Activated naive CD4-positive, alpha-beta T cell treated with anti-CD3 and anti-CD28 coated beads, Interleukin-2, amount 50 U/mL, for 24 hours (primary cell): ENCODE measurements around the gene PDXK.

Experiments used
- H3K27ac Mint-ChIP-seq: one replicate; pipeline ENCODE4 v1.8.0; 2021; ENCODE audit warnings: mild to moderate bottlenecking, mixed read lengths
- H3K27me3 Mint-ChIP-seq: one replicate; pipeline ENCODE4 v1.8.0; 2021; ENCODE audit warnings: mixed read lengths
- H3K36me3 Mint-ChIP-seq: one replicate; pipeline ENCODE4 v1.8.0; 2021; ENCODE audit warnings: mixed read lengths
- H3K4me1 Mint-ChIP-seq: one replicate; pipeline ENCODE4 v1.8.0; 2021; ENCODE audit warnings: mixed read lengths
- H3K4me3 Mint-ChIP-seq: one replicate; pipeline ENCODE4 v1.8.0; 2021; ENCODE audit warnings: mild to moderate bottlenecking, mixed read lengths
- H3K9me3 Mint-ChIP-seq: one replicate; pipeline ENCODE4 v1.8.0; 2021; ENCODE audit warnings: mixed read lengths

Gene PDXK

GRCh38 chr21:43772425-43772821, 53.5 kb downstream of the PDXK start:
- Mint-ChIP-seq H3K4me1 (peaks cover 18% of the 10 kb centered on the region), H3K27ac (no peak overlapping the region), H3K4me3 (no peak overlapping the region), H3K36me3 (peaks cover 3% of the 10 kb centered on the region), H3K9me3 (no peaks in the 10 kb centered on the region), H3K27me3 (no peaks in the 10 kb centered on the region)

GRCh38 chr21:43774163-43774562, 55.2 kb downstream of the PDXK start:
- Mint-ChIP-seq H3K9me3 (no peaks in the 10 kb centered on the region), H3K27ac (no peak overlapping the region), H3K36me3 (peaks cover 3% of the 10 kb centered on the region), H3K27me3 (no peaks in the 10 kb centered on the region), H3K4me1 (peaks cover 30% of the 10 kb centered on the region), H3K4me3 (peak overlapping the region; percentile 24)

DNA sequence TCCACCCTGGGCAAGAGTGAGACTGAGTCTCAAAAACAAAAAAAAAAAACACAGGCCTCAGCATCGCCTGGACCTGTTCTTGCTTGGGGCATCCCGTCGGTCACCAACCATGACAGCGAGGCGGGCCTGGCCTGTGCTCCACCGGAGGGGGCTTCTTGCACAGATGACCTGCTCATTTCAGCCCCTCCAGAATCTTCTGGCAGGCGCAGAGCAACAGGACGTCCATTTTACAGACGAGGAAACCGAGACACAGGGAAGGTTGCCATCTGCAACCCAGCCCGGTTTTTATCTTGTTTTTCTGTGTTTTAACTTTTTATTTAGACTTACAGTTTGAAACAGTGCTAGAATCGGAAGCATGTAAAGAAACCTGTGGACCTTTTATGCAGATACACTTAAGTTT, 56.3 kb downstream of the PDXK start:
- H3K27me3 Mint-ChIP-seq, result no peaks in the 10 kb centered on the region
- peaks cover 3% of the 10 kb centered on the region for H3K36me3 Mint-ChIP-seq
- H3K27ac Mint-ChIP-seq, result peak overlapping the region; percentile 65
- peaks cover 33% of the 10 kb centered on the region for H3K4me1 Mint-ChIP-seq
- H3K9me3 Mint-ChIP-seq, result no peaks in the 10 kb centered on the region
- peak overlapping the region; percentile 93 for H3K4me3 Mint-ChIP-seq

DNA sequence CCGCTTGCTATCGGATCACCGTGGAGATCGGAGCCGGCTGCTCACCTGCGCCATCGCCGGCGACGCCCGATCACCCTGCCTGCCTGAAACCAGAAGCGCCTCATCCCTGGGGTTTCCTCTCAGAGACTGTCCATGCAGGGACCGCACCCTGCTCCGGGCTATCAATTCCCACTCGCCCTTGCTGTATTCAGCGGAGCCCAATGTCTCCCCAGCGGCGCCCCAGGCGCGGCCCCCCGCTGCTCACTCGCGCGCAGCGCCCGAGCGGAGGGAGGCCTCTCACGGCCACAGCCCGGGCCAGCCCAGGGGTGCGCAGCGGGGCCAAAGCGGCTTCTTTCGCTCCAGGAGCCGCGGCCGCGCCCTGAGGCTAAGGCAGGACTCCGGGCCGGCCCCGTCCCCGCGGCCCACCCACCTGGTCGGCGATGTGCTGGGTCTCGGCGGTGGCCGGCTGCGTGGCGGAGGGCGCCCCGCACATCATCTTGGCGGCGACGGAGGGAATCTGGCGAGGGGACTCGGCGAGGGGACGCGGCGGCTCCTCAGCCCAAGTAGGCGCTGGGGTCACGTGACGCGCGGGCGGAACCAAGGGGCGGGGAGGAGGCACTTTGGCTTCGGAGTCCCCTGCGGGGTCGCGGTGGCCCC, 57.0 kb downstream of the PDXK start, which contains the start of gene CSTB:
CSTB (minus strand) TSS at position 514 of the 636 bp plus-strand sequence; CDS start at position 475, 39 bp downstream.
- H3K36me3 Mint-ChIP-seq, result peaks cover 3% of the 10 kb centered on the region
- H3K4me3 Mint-ChIP-seq, result peak within 1 kb of the TSS; percentile 93
- no peaks in the 10 kb centered on the region for H3K9me3 Mint-ChIP-seq
- H3K27me3 Mint-ChIP-seq, result no peaks in the 10 kb centered on the region
- H3K4me1 Mint-ChIP-seq, result peaks cover 33% of the 10 kb centered on the region
- peak within 1 kb of the TSS; percentile 72 for H3K27ac Mint-ChIP-seq

DNA sequence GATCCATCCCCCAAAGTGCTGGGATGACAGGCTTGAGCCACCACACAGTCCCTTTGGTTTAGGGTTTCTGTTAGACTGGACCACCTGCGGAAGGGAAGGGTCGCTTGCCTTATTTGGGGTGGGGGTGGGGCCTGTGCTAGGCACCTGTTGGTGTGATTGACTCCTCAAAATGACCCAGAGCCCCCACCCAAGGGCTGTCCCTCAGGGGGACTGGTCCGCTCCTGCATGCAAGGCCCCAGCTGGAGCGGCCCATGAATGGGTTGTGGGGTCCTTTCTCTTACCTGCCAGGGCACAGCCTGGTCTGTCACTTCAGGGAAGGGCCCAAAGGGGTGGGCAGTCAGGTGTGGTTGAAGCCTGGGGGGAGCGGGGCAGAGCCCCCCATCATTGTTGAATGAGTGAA, 59.0 kb downstream of the PDXK start:
- Mint-ChIP-seq H3K4me3 (peak overlapping the region; percentile 84), H3K27me3 (no peaks in the 10 kb centered on the region), H3K36me3 (no peaks in the 10 kb centered on the region), H3K27ac (no peak overlapping the region), H3K4me1 (peaks cover 34% of the 10 kb centered on the region), H3K9me3 (no peaks in the 10 kb centered on the region)

DNA sequence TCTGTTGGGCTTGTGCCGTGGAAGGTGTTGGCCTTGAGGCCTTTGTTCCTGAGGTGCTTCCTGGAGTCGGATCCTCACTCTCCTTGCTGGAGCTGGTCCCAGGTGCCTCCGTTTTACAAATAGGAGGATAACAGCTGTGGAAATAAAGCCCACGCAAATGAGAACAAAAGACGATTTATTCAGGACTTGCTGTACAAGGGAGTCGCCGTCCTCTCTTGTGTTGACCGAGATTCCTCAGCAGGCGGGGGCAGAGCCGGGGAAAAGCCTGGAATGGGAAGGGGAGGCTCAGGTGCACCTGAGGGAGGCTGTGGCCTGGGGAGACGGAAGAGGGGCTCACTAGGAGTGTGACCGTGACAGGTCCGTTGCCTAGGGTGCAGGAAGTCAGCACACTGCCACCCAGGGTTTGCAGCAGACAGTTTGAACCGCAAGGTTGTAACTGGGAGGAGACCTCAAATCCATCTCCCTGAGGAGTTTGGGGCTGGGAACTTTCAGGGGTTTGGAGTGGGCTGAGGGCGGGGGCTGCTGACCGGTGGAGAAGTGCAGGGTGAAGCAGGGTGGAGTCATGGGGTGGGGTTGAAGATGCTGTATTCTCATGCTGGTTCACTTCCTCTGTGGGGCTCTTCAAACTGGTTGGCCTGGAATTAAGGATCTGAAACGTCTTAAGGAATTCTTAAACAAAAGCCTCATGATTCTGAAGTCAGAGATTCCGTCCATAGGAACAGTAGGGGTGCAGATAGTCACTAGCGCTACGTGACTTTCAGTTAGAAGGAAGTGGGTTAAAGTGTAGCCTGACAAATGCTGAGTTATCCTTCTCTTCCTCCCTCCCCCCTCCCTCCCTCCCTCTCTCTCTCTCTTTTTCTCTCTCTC, 59.8 kb downstream of the PDXK start:
- Mint-ChIP-seq H3K4me1 (peaks cover 42% of the 10 kb centered on the region), H3K36me3 (no peaks in the 10 kb centered on the region), H3K27ac (no peak overlapping the region)

GRCh38 chr21:43779660-43780059, 60.7 kb downstream of the PDXK start:
- no peaks in the 10 kb centered on the region for H3K27me3 Mint-ChIP-seq
- no peaks in the 10 kb centered on the region for H3K36me3 Mint-ChIP-seq
- no peaks in the 10 kb centered on the region for H3K9me3 Mint-ChIP-seq
- no peak overlapping the region for H3K4me3 Mint-ChIP-seq
- peaks cover 41% of the 10 kb centered on the region for H3K4me1 Mint-ChIP-seq
- H3K27ac Mint-ChIP-seq, result no peak overlapping the region

More for the DNA sequence above, 59.8 kb downstream of the PDXK start:
- Mint-ChIP-seq H3K9me3 (no peaks in the 10 kb centered on the region), H3K27me3 (no peaks in the 10 kb centered on the region), H3K4me3 (peak overlapping the region; percentile 33)

- Mint-ChIP-seq H3K9me3 (no peaks in the 10 kb centered on the region), H3K4me3 (no peak overlapping the region), H3K27me3 (no peaks in the 10 kb centered on the region), H3K36me3 (no peaks in the 10 kb centered on the region), H3K27ac (no peak overlapping the region), H3K4me1 (peaks cover 30% of the 10 kb centered on the region)
Observed at GRCh38 chr21:43781846-43782245, 62.9 kb downstream of the PDXK start.

DNA sequence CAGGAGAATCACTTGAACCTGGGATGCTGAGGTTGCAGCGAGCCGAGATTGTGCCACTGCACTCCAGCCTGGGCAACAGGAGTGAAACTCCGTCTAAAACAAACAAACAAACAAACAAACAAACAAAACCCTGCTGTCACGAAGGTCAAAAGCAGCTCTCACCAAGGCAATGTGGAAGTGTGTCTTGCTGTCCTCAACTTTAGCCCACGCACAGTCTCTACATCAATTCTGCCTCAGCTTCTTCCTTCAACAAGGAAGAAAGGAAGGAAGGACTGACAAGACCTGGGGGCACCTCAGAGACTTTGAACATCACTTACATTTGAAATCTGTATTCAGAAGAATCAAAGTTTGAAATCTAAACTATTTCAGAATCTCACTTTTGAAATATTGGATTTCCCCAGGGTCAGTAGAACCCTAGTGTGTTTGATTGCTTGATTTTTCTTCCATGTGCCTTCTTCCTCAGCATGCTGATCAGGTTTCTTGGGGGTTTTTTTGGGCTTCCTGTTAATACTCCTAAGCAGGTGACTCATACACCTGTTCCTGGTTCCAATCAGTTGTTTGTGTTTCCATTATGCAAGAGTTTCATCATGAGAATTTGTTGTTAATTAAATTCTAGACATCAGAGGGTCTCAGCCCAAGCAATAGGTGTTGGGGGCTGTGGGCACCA, 63.6 kb downstream of the PDXK start:
- H3K27ac Mint-ChIP-seq, result peak overlapping the region; percentile 86
- peak overlapping the region; percentile 30 for H3K4me3 Mint-ChIP-seq
- H3K4me1 Mint-ChIP-seq, result peaks cover 30% of the 10 kb centered on the region
- H3K9me3 Mint-ChIP-seq, result no peaks in the 10 kb centered on the region
- no peaks in the 10 kb centered on the region for H3K36me3 Mint-ChIP-seq
- no peaks in the 10 kb centered on the region for H3K27me3 Mint-ChIP-seq

- Mint-ChIP-seq H3K4me1 (peaks cover 28% of the 10 kb centered on the region), H3K36me3 (no peaks in the 10 kb centered on the region), H3K27ac (peak overlapping the region; percentile 47), H3K9me3 (no peaks in the 10 kb centered on the region), H3K27me3 (no peaks in the 10 kb centered on the region), H3K4me3 (peak overlapping the region; percentile 30)
Observed at GRCh38 chr21:43783098-43783700, 64.3 kb downstream of the PDXK start.

DNA sequence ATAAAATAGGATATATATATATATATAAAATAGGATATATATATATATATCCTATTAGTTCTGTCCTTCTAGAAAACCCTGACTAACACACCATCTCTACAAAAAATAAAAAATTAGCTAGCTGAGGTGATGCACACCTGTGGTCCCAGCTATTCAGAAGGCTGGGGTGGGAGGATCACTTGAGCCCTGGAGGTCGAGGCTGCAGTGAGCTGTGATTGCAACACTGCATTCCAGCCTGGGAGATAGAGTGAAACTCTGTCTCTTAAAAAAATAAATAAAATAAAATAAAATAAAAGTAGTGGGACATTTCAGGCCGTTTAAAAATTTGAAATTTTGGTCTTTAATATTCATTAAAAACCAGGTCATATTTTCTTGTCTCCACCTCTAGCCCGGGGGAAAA, 66.2 kb downstream of the PDXK start:
- Mint-ChIP-seq H3K4me3 (no peak overlapping the region), H3K27ac (no peak overlapping the region), H3K9me3 (no peaks in the 10 kb centered on the region), H3K36me3 (peaks cover 2% of the 10 kb centered on the region), H3K4me1 (peaks cover 16% of the 10 kb centered on the region), H3K27me3 (no peaks in the 10 kb centered on the region)

GRCh38 chr21:43786300-43786806, 67.4 kb downstream of the PDXK start:
- Mint-ChIP-seq H3K36me3 (peaks cover 5% of the 10 kb centered on the region), H3K4me1 (peaks cover 24% of the 10 kb centered on the region), H3K9me3 (no peaks in the 10 kb centered on the region), H3K27me3 (no peaks in the 10 kb centered on the region), H3K27ac (no peak overlapping the region), H3K4me3 (no peak overlapping the region)

DNA sequence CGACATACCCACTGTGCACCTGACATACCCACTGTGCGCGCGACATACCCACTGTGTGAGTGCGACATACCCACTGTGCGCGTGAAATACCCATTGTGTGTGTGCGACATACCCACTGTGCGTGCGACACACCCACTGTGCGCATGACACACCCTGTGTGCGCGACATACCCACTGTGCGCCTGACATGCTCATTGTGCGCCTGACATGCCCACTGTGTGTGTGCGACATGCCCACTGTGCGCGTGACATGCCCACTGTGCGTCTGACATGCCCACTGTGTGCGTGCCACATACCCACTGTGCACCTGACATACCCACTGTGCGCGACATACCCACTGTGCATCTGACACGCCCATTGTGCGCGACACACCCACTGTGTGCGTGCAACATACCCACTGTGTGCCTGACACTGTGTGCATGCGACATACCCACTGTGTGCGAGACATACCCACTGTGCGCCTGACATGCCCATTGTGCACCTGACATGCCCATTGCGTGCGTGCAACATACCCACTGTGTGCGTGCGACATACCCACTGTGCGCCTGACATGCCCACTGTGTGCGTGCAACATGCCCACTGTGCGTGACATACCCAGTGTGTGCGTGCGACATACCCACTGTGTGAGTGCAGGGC, 68.0 kb downstream of the PDXK start:
- no peak overlapping the region for H3K27ac Mint-ChIP-seq
- H3K4me3 Mint-ChIP-seq, result no peak overlapping the region
- H3K27me3 Mint-ChIP-seq, result no peaks in the 10 kb centered on the region
- peaks cover 6% of the 10 kb centered on the region for H3K36me3 Mint-ChIP-seq
- peaks cover 27% of the 10 kb centered on the region for H3K4me1 Mint-ChIP-seq
- no peaks in the 10 kb centered on the region for H3K9me3 Mint-ChIP-seq

DNA sequence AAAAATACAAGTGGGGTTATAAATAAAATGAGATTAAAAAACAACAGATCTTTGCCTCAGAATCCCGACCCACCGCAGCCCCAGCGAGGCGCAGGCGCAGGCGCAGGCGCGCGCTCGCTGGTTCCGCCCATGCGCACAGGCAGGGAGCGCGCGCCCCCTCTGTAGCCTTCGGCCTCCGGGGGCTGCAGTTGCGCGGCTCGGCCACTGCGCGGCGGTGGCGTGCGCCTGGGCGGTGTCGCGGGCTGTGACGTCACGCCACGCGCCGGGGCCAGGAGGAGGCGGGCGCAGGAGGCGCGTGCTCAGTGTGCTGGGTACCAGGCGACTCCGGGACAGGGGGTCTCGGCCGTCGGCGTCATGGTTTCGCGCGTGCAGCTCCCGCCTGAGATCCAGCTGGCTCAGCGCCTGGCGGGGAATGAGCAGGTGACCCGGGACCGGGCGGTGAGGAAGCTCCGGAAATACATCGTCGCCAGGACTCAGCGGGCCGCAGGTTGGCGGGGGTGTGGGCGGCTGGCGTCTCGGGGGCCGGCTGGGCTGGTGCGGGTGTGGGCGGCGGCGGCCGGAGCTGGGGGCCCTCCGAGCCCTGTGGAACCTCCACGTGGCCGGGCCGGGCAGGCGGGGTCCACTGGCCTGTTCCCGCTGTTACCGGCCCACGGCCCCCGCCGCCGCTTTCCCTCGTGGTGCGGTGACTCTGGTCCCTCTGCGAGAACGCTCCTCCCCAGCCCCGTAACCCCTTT, 70.5 kb downstream of the PDXK start, which contains the start of gene RRP1:
RRP1 (plus strand) TSS at position 302 of the 734 bp plus-strand sequence; CDS start at position 355, 53 bp downstream.
- Mint-ChIP-seq H3K36me3 (peaks cover 11% of the 10 kb centered on the region), H3K4me1 (peaks cover 23% of the 10 kb centered on the region), H3K4me3 (peak within 1 kb of the TSS; percentile 93), H3K27me3 (no peaks in the 10 kb centered on the region), H3K9me3 (no peaks in the 10 kb centered on the region), H3K27ac (peak within 1 kb of the TSS; percentile 91)
